ENCODE data around the gene ADAT3.
"Not testable (repeated sequence)": the region's sequence is repeated elsewhere in the genome, so short reads cannot be mapped to it uniquely, and the experiment has no call there.

Gene ADAT3

GRCh38 chr19:1875646-1876495 is 29.3 kb upstream of the ADAT3 start:
- TF ChIP-seq CTCF (conservative IDR thresholded peaks at IDR 0.05; ENCODE audit: control insufficient read depth, insufficient read depth, low read depth, low read length) = no peak
- peak overlapping the region; percentile 88 for H3K4me3 ChIP-seq (ENCODE audit: control insufficient read depth, low read depth, low read length)
- peak; percentile 80 for DNase-seq (ENCODE audit: low read depth)

GRCh38 chr19:1876496-1877279 is 28.5 kb upstream of the ADAT3 start:
- DNase-seq (ENCODE audit: low read depth) = not testable (repeated sequence)
- H3K4me3 ChIP-seq (ENCODE audit: control insufficient read depth, low read depth, low read length) = peak overlapping the region; percentile 88

DNA sequence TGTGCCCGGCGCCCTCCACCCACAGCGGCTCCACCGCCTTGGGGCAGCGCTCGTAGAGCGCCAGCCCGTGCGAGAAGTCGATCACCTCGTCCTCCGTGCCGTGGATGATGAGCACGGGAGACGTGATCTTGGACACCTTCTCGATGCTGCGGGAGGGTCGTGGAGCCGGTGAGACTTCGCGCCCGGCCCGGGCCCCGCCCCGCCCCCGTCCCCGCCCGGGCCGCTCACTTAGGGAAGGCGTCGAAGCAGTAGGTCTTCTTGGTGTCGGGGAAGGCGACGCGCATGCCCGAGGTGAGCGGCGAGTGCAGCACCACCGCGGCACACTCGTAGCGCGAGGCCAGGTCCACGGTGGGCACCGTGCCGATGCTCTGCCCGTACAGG is 27.9 kb upstream of the ADAT3 start:
- not testable (repeated sequence) for DNase-seq (ENCODE audit: low read depth); H3K4me3 ChIP-seq (ENCODE audit: control insufficient read depth, low read depth, low read length)

DNA sequence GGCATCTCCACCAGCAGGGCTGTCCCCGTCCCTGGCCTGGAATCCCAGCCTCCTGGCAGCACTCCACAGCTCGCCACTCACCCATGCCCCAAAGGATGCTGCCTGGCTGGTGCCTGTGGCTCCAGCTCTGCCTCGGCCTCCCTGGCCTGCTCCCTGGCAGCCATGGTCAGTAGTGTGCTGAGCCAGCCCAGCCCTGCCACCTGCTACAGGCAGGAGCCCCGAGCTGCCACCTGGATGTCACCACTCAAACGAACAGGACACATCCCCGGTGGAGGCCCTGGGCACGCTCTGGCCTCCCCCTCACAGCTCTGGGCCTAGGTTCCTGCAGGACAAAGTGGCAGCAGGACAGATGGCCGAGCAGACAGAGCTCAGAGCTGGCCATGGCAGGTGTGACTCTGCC is 26.6 kb upstream of the ADAT3 start:
- not testable (repeated sequence) for H3K4me3 ChIP-seq (ENCODE audit: control insufficient read depth, low read depth, low read length)

DNA sequence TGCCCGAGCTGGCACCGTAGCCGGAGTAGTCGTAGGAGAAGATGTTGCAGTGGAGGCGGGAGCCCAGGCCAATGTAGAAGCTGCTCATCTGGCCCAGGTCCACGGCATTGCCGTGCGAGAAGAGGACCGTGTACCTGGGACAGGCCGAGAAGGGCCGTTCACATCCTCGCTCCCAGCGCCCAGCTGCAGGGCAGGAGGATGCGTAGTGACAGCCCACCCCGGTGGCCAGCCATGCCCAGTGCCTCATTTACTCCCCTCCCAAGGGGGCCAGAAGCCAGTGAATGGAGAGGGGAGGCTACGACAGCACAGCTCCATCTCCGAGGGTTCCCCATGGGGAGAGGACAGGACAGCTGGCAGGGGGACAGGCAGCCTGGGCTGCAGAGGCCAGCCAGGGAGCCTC is 25.2 kb upstream of the ADAT3 start:
- DNase-seq (ENCODE audit: low read depth); H3K4me3 ChIP-seq (ENCODE audit: control insufficient read depth, low read depth, low read length): not testable (repeated sequence)

More for the DNA sequence above, 26.6 kb upstream of the ADAT3 start:
- DNase-seq (ENCODE audit: low read depth) = not testable (repeated sequence)

- no peak for DNase-seq (ENCODE audit: low read depth)
These were observed 24.4 kb upstream of the ADAT3 start for GRCh38 chr19:1880611-1881392.

DNA sequence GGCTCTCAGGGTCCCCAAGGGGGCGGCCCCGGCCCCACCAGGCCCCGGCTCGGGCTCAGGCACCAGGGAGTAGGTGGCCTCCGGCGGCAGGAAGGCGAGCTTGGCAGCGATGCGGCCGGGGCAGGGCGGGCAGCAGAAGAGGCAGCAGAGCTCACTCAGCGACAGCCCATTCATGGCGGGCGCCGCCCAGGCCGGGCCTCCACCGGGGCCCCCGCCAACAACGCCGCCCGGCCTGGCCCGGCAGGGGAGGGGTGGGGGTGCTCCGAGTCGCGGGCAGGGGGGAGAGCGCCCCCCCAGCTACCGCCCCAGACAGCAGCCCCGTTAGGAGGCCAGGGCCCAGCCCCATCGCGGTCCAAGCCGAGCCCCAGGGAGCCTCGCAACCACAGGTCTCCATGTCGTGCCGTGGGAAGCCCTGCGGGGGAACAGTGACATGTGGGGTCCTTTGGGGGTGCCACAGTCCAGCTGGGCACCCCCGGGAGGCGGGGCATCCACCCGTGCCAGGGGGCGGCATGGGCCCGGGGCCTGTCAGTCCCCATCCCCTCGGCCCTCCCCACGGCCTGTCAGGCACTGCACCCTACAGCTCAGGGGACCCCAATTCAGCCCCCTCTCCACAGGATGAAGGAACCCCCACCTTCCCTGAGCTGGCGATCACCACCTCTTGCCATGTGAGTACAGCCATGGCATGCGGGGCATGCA is 23.7 kb upstream of the ADAT3 start:
- DNase-seq (ENCODE audit: low read depth); H3K4me3 ChIP-seq (ENCODE audit: control insufficient read depth, low read depth, low read length): not testable (repeated sequence)

More at GRCh38 chr19:1880611-1881392, 24.4 kb upstream of the ADAT3 start:
- no peak overlapping the region for H3K4me3 ChIP-seq (ENCODE audit: control insufficient read depth, low read depth, low read length)
- no peak for TF ChIP-seq CTCF (conservative IDR thresholded peaks at IDR 0.05; ENCODE audit: control insufficient read depth, insufficient read depth, low read depth, low read length)

GRCh38 chr19:1882089-1882785 is 23.0 kb upstream of the ADAT3 start:
- no peak for DNase-seq (ENCODE audit: low read depth)
- no peak for TF ChIP-seq CTCF (conservative IDR thresholded peaks at IDR 0.05; ENCODE audit: control insufficient read depth, insufficient read depth, low read depth, low read length)
- H3K4me3 ChIP-seq (ENCODE audit: control insufficient read depth, low read depth, low read length) = no peak overlapping the region

Data from fibroblast of mammary gland (primary cell).